Measurements from ENCODE around the gene M1AP. TPM values are rescaled to one million over a fixed set of nuclear protein-coding genes. Genes with fewer than 3 reads are reported as not detected.

M1AP gene
- total and polyA plus RNA-seq, 7 donors, result 0.16 to 0.60 (median 0.33) TPM; not detected in 3

GRCh38 chr2:74693213-74693612 is 45.1 kb upstream of the M1AP start:
- H3K27me3 ChIP-seq, result no peaks in the 10 kb centered on the region
- no peaks in the 10 kb centered on the region for H3K9me3 ChIP-seq
- intact Hi-C loops (cut with DNase I), result no loop called here
- H3K36me3 ChIP-seq, result no peaks in the 10 kb centered on the region
- no peaks in the 10 kb centered on the region for H3K4me1 ChIP-seq
- no peak overlapping the region for H3K4me3 ChIP-seq
- no peak overlapping the region for H3K27ac ChIP-seq
- no peak for TF ChIP-seq POLR2AphosphoS5 (IDR thresholded peaks at IDR 0.05)
- no peak for TF ChIP-seq CTCF (IDR thresholded peaks at IDR 0.05)
- TF ChIP-seq EP300 (IDR thresholded peaks at IDR 0.05), result no peak
- TF ChIP-seq POLR2A (IDR thresholded peaks at IDR 0.05), result no peak
- DNase-seq, result no peak

GRCh38 chr2:74691929-74692328 is 43.8 kb upstream of the M1AP start:
- intact Hi-C loops (cut with DNase I), result no loop called here
- Histone ChIP-seq H3K36me3 (no peaks in the 10 kb centered on the region), H3K27ac (no peak overlapping the region), H3K4me3 (no peak overlapping the region), H3K4me1 (no peaks in the 10 kb centered on the region), H3K9me3 (no peaks in the 10 kb centered on the region), H3K27me3 (no peaks in the 10 kb centered on the region)
- no peak for TF ChIP-seq EP300 (IDR thresholded peaks at IDR 0.05)
- no peak for TF ChIP-seq POLR2A (IDR thresholded peaks at IDR 0.05)
- no peak for TF ChIP-seq POLR2AphosphoS5 (IDR thresholded peaks at IDR 0.05)
- no peak for TF ChIP-seq CTCF (IDR thresholded peaks at IDR 0.05)
- DNase-seq, result no peak
- WGBS, 2 donors, result 57 to 79% methylated on average over 5 of the region's 5 CpGs

- no peaks in the 10 kb centered on the region for H3K4me1 ChIP-seq
- no peak overlapping the region for H3K4me3 ChIP-seq
- H3K9me3 ChIP-seq, result no peaks in the 10 kb centered on the region
- H3K27ac ChIP-seq, result no peak overlapping the region
- intact Hi-C loops (cut with DNase I), result no loop called here
- no peaks in the 10 kb centered on the region for H3K27me3 ChIP-seq
- no peaks in the 10 kb centered on the region for H3K36me3 ChIP-seq
- WGBS, 2 donors, result 3 to 7% methylated on average over 4 of the region's 4 CpGs
- TF ChIP-seq CTCF (IDR thresholded peaks at IDR 0.05), result peak in 2 of 4 experiments; percentile 33 to 47
- TF ChIP-seq POLR2AphosphoS5 (IDR thresholded peaks at IDR 0.05), result no peak
- DNase-seq, result no peak
Measured at GRCh38 chr2:74690571-74690970, 42.4 kb upstream of the M1AP start.

- H3K36me3 ChIP-seq, result no peaks in the 10 kb centered on the region
- no peaks in the 10 kb centered on the region for H3K9me3 ChIP-seq
- H3K4me1 ChIP-seq, result no peaks in the 10 kb centered on the region
- H3K27me3 ChIP-seq, result no peaks in the 10 kb centered on the region
- H3K27ac ChIP-seq, result no peak overlapping the region
- no peak for TF ChIP-seq POLR2AphosphoS5 (IDR thresholded peaks at IDR 0.05)
- no peak for TF ChIP-seq CTCF (IDR thresholded peaks at IDR 0.05)
- TF ChIP-seq EP300 (IDR thresholded peaks at IDR 0.05), result no peak
- no peak for TF ChIP-seq POLR2A (IDR thresholded peaks at IDR 0.05)
- 83% methylated on average over 3 of the region's 3 CpGs for WGBS, 2 donors
- intact Hi-C loops (cut with DNase I), result no loop called here
- no peak for DNase-seq
- no peak overlapping the region for H3K4me3 ChIP-seq
Measured at GRCh38 chr2:74689671-74690070, 41.5 kb upstream of the M1AP start.

- TF ChIP-seq POLR2A (IDR thresholded peaks at IDR 0.05) (no peak), CTCF (IDR thresholded peaks at IDR 0.05) (no peak)
- intact Hi-C loops (cut with DNase I), result no loop called here
- Histone ChIP-seq H3K4me3 (no peak overlapping the region), H3K9me3 (no peaks in the 10 kb centered on the region), H3K27me3 (no peaks in the 10 kb centered on the region), H3K4me1 (no peaks in the 10 kb centered on the region), H3K27ac (no peak overlapping the region), H3K36me3 (no peaks in the 10 kb centered on the region)
- DNase-seq, result no peak
- WGBS, 2 donors, result 95 to 100% methylated on average over 1 of the region's 1 CpG
Measured at GRCh38 chr2:74688881-74689280, 40.8 kb upstream of the M1AP start.

All from sigmoid colon (tissue), 7 donors.